ENCODE measurements around the gene SLC6A12.

Gene SLC6A12

DNA sequence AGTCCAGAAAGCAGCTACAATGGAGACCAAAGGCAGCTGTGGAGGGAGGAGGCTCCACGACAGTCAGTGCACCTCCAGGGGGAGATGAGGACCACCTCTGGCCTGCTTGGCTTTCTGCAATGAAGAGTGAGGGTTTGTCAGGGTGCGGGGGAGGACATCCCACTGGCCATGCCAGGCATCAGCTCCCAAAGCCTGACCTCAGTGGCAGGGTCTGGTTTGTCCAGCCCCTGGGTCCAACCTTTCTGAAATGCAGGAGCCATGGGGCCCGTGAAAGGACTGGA lies 35.2 kb downstream of the SLC6A12 start:
- DNase-seq (ENCODE audit: low read depth in 2 of 2) = no peak

DNA sequence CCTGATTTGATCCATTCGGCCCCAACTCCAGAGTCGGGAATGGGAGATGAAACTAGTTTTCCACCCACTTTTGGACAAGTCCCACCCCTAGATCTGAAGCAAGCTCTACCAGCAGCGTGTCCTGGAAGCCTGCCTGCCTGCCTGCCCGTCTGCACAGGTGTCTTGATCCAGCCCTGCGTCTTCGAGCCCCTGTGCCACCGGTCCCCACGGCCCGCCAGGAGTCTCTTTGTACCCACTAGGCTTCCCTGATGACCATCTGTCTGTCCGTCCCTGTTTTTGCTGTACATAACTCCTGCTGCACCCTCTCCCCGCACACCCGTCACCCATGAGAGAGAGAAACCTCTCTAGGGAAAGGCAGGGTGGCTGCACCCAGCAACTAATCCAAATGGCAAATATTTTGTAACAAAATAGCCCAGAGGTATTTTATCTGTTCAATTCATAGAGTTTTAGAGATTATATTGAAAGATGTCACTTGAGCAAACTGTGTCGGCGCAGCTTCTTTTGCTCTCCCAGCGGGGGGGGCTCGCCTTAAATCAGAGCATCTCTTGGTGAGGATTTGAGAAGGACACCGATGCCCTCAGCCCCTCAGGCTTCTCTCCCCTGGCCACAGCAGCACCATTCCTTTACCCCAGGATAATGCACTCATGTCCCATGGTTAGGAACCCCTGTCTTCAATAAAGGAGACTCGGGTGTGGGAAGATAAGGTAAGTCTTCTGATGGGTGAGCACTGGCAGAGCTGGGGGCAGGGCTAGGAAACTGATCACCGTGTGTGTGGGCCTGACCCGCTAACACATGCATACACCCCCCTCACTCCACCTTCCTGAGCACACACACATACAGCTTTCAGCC lies 35.8 kb downstream of the SLC6A12 start:
- DNase-seq (ENCODE audit: low read depth in 2 of 2) = no peak

DNA sequence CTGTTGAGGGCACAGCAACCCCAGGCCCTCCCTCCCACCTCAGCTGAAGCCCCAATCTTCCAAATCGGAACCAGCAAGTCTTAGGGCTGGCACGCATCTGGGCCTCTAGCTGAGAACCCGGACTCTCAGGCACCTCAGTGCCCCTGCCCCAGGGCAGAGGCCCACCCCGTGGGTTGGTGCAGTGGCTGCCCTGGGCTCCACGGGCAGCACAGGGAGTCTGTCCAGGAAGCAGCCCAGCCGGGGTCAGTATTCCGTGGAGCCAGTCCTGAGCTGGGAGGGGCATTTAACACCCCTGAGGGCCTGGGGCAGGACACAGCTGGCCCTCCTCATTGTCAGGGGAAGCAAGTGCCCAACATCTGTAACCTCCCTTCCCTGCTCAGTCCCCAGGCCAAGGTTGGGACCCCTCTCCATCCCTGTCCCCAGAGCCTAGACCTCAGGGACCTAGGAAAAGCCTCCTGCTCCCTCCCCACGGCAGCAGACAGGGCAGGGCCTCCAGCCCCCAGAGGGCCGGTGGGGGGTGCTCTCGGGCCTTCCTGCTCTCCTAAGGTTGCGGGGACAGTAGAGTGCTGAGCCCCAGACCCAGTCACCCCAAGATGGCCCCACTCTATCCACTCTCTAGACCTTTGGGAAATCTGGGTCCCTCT lies 36.5 kb downstream of the SLC6A12 start:
- no peak for DNase-seq (ENCODE audit: low read depth in 2 of 2)

DNA sequence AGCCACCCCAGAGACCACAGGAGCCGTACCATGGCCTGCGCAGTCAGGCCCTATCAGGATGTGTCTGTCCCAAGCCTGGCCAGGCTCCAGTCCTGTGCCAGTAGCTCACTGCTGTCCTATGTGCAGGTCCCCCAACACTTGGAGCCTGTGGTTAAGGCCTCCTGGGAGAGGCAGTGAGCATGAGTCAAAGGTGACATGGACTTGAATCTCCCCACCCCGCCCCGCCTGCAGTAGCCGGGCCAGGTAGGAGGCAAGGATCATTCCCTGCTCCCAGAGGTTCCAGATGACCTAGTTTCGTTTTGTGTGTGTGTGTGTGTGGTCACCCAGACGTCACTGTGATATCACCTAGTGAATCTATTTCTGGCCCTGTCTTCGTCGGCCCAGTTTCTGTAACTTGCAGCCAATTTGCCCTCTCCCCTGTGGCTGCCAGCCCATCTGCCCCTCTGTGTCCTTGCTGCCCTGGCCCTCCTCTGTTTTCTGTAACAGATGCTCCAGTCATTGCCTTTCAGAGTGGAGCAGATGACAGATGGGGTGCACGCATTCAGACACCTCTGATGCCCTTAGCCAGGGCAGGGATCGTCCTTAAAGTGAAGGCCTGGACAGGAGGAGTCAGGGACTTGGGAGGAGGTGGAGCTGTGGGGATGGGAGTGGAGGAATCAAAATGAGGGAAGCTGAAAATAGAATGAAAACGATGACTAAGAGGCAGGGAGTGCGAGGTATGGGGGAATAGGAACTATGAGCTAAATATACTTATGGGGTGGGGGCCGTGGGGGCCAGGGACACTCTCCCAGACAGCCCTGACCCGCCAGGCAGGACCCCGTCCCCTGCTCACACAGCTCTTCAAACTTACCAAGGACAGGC lies 37.4 kb downstream of the SLC6A12 start:
- DNase-seq (ENCODE audit: low read depth in 2 of 2) = peak in 1 of 2 experiments; percentile 24

DNA sequence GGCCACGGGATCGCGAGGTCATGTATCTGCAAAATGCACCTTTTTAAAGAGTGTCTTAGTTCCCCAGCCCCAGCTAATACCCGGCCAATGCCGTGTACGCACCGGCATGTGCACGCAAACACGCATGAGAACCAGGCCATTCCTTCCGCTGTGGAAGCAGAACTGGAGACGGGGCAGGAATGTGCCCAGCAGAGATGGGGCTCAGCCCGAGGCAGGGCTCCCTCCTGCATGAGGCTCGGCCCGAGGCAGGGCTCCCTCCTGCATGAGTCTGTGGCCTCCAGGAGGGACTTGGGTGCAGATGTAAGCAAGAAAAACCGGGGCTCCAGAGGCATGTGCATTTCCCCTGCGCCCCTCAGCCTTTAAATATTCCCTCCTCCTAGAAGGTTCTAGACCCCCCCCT lies 38.2 kb downstream of the SLC6A12 start:
- DNase-seq (ENCODE audit: low read depth in 2 of 2) = no peak

DNA sequence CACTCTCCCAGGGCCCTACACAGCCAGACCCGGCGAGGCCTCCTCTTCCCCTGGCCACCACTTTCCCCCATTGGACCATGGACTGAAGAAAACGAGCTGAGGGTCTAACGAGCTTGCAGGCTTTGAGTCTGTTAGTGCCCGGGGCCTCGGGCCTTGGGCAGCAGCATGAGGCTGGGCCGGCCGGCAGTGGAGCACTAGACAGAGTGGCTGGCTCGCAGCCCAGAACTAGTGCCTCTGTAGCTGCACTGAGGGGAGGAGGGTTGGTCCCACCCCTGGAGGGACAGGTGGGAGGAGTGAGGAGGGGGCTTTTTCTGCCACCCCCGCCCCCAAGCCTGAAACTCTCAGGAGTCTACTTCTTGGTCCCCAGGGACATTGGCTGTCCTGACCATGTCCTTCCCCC lies 38.7 kb downstream of the SLC6A12 start:
- no peak for DNase-seq (ENCODE audit: low read depth in 2 of 2)

DNA sequence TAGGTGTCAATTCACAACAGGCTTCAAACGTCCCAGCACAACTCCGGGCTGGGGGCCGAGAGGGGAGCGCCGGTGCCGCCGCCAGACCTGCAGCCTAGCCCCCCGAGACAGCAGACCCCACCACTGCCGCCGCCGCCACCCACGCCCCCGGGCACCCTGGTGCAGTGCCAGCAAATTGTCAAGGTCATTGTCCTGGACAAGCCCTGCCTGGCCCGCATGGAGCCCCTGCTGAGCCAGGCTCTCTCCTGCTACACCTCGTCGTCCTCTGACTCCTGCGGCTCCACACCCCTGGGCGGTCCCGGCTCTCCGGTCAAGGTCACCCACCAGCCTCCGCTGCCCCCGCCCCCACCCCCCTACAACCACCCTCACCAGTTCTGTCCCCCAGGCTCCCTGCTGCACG lies 39.4 kb downstream of the SLC6A12 start:
- DNase-seq (ENCODE audit: low read depth in 2 of 2) = no peak

DNA sequence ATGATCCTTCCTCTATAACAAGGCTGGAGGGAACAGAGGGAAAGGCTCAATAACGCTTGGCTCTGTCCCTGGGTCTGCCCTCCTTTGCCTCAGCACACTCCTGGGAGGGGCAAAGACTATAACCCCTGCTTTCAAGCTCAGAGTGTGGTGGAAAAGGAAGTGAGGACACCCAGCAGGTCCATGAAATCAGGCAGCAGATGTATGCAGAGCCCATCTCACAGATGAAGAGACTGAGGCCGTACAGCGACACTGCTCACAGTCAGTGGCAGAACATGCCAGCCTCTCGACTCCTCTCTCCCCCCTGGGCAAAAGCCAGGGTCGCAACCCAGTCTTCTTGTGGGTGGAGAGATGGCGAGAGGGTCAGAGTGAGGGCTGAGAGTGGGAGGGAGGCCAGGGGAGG lies 39.8 kb downstream of the SLC6A12 start:
- DNase-seq (ENCODE audit: low read depth in 2 of 2) = no peak

DNA sequence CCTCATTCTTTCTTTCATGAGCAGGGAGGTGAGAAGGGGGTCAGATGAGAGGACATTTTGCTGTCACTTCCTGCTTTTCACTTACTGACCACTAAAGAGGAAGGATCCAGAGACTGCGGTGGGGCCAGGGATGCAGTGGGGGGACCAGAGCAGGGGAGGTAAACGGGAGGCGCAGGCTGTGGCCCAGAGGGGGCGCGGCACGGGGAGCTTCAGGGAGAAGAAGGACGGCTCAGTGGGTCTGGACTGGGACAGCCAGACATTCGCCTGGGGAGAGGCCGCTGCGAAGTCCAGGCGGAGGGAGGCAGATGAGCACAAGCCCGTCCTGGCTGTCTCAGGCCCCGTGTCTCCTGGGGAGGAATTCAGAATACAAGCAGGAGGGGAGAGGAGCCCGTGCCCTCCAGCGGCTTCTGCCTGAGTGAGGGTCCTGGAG lies 41.2 kb downstream of the SLC6A12 start:
- DNase-seq (ENCODE audit: low read depth in 2 of 2) = no peak

DNA sequence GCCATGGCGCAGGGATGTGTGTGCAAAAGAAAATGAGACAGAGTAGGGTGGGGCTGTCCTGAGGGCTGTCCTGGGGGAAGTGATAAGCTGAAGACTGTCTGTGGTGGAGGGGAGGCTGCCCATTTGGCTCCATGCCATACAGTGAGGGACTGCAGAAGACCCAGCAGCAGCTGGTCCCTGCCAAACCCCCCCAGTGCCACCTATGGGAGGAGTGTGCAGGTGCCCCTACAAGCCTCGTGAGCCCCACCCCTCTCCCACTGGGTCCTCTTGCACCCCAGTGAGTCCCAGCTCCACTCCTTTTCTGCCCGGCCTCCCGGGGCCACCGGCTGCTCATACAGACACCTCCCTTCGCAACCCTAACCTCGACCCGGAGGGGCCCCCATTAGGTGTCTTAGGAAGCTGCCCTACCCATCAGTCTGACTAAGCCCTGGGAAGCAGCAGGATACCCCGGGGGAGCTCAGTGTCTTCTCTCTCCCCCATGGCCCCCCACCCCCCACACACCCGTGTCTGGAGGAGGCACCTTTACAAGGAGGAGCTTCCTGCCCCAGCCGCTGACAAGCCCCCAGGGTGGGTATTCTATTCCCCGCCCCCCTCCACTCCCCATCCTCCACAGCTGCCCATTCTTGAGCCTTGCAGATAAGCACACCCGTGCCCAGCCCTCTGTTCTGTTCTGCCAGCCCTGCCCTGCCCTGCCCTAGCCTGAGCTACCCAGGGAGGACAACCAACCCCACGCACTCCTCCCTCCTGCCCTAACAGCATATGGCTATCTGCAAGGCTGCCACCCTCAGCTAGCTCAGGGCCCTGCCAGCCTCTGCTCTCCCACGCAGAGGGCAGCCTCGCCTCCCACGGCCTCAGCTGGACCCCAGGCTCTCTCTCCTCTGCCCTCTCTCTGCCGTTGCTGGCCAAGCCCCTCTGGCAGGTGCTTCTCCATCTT lies 41.9 kb downstream of the SLC6A12 start:
- DNase-seq (ENCODE audit: low read depth in 2 of 2) = no peak

DNA sequence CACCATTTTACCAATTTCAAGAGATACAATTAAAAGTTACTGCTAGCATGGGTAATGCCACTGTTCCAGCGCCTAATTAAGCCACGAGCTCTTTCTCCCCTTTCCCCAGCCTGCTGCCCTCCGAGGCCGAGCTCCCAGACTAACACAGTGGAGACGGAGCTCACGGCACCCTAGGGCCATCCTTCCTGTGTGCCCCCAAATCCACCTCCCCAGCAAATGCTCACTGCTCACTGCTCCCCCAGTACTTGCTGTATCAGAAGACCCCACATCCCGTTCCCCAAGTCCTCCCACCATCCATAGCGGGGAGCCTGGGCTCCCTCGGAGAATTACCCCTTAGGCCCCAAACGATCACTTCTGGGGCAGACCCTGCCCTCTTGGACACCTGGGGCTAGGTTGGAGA lies 42.7 kb downstream of the SLC6A12 start:
- no peak for DNase-seq (ENCODE audit: low read depth in 2 of 2)

DNA sequence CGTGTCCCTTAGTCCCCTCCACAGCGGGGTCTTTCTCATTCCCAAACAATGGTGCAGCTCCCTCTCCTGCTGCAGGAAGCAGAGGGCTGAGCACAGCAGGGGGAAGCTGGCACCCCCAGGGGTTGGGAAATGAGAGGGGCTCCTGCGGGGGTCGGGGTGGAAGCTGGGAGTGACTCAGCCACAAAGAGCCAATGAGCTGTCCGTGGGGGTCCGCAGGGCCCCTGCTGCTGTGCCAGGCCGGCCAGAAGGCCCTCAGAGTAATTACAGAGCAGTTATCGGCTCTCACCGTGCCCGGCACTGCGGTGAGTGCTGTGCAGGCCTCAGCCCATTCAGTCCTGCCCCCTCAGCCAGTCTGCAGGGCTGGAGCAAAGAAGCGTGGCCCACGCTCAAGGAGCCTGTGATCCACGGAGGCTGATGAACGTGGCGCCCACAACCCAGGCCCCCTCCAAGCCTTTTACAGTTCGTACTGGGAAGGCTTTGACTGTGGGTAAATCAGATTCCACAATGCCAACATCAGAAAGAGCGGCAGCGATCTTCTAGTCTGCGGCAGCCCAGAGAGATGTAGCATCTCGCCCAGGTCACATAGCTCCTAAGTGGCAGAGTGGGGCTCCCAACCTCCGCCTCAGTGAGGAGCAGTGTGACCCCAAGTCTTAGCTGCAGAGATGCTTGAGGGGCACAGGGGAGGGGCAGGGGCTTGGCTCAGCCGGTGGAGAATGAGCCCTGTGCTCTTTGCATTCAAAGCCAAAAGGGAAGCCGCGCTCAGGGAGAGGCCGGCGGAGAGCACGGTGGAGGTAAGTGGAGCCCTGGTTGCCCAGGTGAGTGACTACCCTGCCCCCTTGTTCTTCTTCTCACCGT lies 43.4 kb downstream of the SLC6A12 start:
- no peak for DNase-seq (ENCODE audit: low read depth in 2 of 2)

DNA sequence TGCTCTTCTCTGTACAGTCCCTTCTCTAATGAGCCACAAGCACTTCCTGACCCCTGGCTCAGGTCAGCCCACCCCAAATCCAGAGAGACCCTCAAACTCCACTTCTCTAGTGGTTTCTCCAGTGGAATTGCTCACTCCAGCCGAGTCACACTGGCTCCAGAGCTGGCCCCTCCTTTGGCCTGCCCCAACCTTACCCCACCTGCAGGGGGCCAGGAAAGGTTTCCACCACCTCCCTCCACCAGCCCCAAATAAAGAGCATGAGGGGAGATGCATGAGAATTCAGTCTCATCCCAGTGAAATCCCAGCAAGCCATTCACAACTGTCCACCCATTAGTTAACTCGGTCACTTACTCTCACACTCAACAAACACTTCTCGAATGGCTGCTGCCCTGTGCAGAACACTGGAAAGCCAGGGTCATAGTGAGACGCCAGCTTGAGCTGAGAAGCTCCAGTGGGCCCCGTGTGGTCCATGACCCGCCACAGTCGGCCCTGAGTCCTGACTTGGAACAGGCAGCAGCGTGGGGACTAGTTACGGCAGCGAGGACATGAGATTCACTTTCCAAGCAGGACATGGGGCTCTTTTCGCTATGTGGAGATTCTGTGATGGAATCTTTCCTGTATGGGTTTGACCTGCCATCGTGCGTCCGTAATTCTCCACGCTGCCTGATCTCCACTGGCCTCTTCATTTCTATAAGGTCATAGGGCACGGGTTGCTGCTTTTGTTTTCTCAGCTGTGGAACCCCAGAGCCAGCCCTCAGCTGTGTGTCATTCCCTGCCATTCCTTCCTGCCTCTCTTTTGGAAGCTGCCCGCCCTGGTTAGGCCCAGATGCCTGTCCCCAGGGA lies 44.2 kb downstream of the SLC6A12 start:
- DNase-seq (ENCODE audit: low read depth in 2 of 2) = no peak

DNA sequence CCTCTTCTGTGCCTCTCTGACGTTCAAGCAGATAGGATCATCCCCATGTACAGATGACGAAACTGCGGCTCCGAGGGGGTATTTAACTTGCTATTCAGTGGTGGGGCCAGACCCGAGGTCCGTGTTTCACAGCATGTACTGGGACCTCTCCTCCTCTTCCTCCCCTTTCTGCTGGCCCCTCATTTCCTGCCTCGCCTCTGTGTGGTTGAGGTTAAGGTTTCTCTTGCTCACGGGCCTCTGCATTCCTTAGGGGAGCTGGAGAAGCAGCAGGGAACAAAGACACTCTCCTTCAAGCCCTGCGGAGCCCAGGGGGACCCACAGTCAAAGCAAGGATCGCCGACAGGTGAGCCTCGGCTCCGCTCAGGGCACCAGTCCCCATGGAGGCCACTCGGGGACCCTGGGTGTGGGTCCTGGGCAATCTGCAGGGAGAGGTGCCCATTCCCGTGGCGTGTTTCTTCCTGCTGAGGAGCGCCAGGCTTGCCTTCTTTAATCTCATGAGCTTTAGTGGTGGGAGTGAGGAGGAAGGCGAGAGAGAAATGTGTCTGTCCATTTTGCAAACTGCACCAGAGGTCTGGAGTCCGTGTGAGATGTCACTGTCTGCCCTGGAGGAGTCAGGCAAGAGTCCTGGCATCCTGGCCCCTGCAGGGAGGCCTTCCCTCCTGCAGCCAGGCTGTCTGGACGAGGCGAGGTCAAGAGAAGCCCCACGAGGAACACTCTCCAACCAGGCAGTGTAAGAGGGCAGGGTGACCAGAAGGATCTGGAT lies 45.0 kb downstream of the SLC6A12 start:
- peak in 1 of 2 experiments; percentile 8 for DNase-seq (ENCODE audit: low read depth in 2 of 2)

DNA sequence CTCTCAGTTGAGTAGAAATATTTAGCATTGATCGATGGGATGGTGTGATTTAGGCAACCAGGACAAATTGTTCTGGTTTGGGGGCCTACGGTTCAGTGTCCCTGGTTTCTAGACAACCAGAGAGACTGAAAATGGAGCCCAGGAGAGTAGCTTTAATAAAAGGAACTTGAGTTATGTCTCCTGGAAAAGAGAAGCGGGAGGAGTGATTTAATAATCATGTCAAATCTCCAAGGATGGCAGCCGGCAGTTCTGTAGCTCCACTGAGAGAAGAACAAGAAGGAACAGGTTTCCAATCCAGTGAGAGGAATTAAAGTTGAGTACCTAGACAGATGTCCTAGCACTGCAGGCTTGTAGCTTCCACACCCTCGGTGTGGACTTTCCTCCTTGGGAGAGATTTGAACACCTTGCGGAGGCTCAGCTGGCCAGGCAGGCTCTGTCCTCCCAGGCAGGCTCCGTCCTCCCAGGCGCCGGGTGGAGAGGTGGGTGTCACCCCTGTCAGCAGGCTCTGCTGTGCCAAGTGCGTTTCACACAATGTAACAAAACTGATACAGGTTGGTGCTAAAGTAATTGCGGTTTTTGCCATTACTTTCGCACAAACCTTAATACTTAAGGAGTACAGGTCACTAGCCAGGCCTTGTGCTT lies 45.9 kb downstream of the SLC6A12 start:
- DNase-seq (ENCODE audit: low read depth in 2 of 2) = no peak

DNA sequence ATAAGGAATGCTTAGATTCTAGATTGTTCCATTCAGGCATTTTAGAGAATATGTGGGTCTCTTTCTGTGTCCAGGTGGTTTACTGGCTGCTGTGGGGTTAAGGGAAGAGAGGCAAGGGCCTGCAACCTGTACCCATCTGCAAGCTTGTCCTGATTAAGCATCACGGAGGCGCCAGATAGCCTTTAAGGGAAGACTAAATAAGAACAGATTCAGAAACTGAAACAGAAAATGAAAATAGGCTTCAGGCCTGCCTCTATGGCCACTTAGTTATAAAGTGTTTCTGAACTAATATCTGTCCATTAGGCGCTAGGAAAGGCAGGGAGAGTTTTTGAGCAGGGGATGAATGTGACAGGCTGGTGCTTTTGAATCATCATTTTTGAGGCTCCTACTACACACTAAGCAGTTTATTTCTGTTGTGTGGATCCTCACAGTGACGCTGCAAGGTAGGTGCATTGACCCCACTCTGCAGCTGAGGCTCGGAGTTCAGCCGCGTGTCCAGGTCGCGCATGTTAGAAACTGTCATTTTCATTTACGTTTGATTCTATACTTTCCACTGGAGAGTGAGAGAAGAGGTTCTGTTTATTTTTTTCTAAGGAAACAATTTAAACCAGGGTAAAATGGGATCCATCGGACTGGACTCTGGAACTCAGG lies 47.4 kb downstream of the SLC6A12 start:
- DNase-seq (ENCODE audit: low read depth in 2 of 2) = no peak

DNA sequence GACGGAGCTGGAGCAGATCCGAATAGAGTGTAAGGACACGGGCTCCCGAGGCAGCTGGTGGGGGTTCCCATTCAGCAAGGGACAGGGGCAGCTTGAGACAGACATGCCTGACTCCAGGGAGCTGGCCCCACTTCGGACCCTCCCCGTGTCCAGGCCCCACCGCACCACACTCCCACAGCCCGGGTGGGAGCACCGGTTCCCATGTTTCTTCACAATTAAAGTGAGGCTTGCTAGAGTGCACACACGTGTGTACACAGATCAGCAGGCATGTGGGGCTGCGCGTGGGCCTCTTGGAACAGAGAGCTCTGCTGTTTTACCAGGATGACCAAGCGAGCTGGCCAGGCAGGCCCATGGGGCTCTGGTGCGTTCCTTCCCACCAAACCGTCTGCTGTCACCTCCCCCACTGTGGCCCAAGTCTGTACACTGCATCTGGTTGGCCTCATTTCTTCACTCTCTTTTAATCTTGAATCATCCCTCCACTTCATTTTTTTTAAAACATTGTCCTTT lies 48.0 kb downstream of the SLC6A12 start:
- no peak for DNase-seq (ENCODE audit: low read depth in 2 of 2)

DNA sequence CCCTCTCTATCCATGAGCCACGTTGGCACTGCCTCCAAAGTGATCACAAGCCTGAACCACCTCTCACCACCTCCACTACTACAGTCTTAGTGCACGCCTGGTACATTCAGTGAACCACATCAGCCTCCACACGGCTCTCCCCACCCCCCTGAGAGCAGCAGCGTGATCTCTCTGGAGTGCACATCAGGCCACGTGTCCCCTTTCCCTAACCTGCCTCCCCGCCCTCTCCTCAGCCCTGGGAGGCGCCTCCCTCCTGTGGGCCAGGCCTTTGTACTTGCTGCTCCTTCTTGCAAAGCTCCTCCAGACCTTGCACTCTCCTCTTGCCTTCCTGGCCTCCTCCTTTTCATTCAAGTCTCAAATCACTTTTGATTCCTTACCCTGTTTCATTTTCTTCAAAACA lies 49.8 kb downstream of the SLC6A12 start:
- no peak for DNase-seq (ENCODE audit: low read depth in 2 of 2)

Measured in fibroblast of skin of left biceps (primary cell).